ENCODE results near the gene FOXP1. TPM values are rescaled to one million over a fixed set of nuclear protein-coding genes. Genes with fewer than 3 reads are reported as not detected.
A peak's percentile ranks its signal among the peaks of the same experiment; 100 is the strongest.

The FOXP1 gene
- total and polyA plus RNA-seq, 2 donors (not counting 1 experiment from before 2014, with no cell fraction given): 91.1 to 508 TPM

- H3K36me3 ChIP-seq (replicated peaks in 1 of 2; ENCODE audit: control extremely low read depth in 1 of 2, control insufficient read depth in 1 of 2, extremely low read depth in 1 of 2, insufficient read depth in 2 of 2, low read length in 1 of 2): peaks cover 0 to under 1% of the 10 kb centered on the region in 2 experiments
- no peak for ATAC-seq (ENCODE audit: low read depth)
- Mint-ChIP-seq H3K27me3 (peaks cover 8% of the 10 kb centered on the region), H3K9me3 (ENCODE audit: insufficient read depth) (no peaks in the 10 kb centered on the region), H3K4me1 (peaks cover 72% of the 10 kb centered on the region), H3K27ac (peak overlapping the region; percentile 54), H3K4me3 (peak overlapping the region; percentile 21)
- no peak overlapping the region for H2AFZ ChIP-seq (ENCODE audit: insufficient read depth, low read depth, low read length, poor library complexity, severe bottlenecking)
- intact Hi-C loops (cut with micrococcal nuclease): loop anchor here (2.0 kb wide), 1 partner anchor 15 kb away; no protein-coding TSS in a partner anchor
- H3K4me2 ChIP-seq (replicated peaks; ENCODE audit: low read depth, low read length, poor library complexity, severe bottlenecking): peak overlapping the region; percentile 62
- peaks cover 45 to 60% of the 10 kb centered on the region in 2 donors for H3K4me1 ChIP-seq (ENCODE audit: control insufficient read depth in 2 of 2, insufficient read depth in 2 of 2, low read length in 2 of 2)
- H3K27ac ChIP-seq (ENCODE audit: low read length in 2 of 2): no peak overlapping the region
- WGBS (ENCODE audit: insufficient coverage): 75% methylated on average over 4 of the region's 7 CpGs
- no peak for TF ChIP-seq EZH2 (IDR thresholded peaks at IDR 0.05; ENCODE audit: borderline replicate concordance, insufficient read depth, low read depth, low read length, poor library complexity, severe bottlenecking)
- TF ChIP-seq CTCF (IDR thresholded peaks at IDR 0.05): no peak
- H3K79me2 ChIP-seq (ENCODE audit: control insufficient read depth, insufficient read depth, low read length): peaks cover 88% of the 10 kb centered on the region
- POLR2A ChIA-PET: no interaction called here
- peaks cover 0 to 4% (median 0%) of the 10 kb centered on the region in 4 experiments for H3K27me3 ChIP-seq (replicated peaks in 1 of 4; ENCODE audit: control extremely low read depth in 1 of 4, control insufficient read depth in 3 of 4, insufficient read depth in 4 of 4, low read length in 3 of 4)
- no peak overlapping the region for H3K4me3 ChIP-seq (ENCODE audit: control extremely low read depth in 1 of 5, extremely low read depth in 1 of 5, insufficient read depth in 1 of 5, low read depth in 2 of 5, low read length in 4 of 5)
- peaks cover 36% of the 10 kb centered on the region for H4K20me1 ChIP-seq (ENCODE audit: control insufficient read depth, insufficient read depth, low read length, poor library complexity, severe bottlenecking)
- H3K9me3 ChIP-seq (ENCODE audit: control extremely low read depth in 1 of 3, control insufficient read depth in 2 of 3, insufficient read depth in 1 of 3, low read length in 2 of 3): no peaks in the 10 kb centered on the region
- no peak overlapping the region for H3K9ac ChIP-seq (ENCODE audit: low read length)
- CTCF ChIA-PET: no interaction called here
- no peak for DNase-seq
Observed at GRCh38 chr3:71565316-71565715, 18.2 kb downstream of the FOXP1 start.

DNA sequence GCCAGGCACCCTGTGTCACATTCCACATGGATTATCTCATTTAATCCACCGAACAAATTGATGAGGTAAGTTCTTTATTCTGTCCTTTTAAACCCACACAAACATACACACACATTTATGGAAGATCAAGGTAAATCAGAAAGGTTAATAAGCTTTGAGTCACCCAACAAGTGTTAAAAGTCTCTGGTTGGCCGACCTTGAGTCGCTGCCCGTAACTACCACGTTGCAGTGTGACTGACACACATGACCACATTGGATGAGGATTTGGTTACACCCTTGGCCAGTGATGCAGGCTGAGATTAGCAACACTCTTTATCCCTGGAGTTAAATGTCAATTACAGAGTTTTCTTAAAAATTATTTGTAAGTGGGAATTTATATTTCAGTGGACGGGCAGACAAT is 19.2 kb downstream of the FOXP1 start:
- Histone ChIP-seq H3K79me2 (ENCODE audit: control insufficient read depth, insufficient read depth, low read length) (peaks cover 89% of the 10 kb centered on the region), H3K4me3 (ENCODE audit: control extremely low read depth in 1 of 5, extremely low read depth in 1 of 5, insufficient read depth in 1 of 5, low read depth in 2 of 5, low read length in 4 of 5) (peak overlapping the region in 1 of 5 experiments; percentile 42), H4K20me1 (ENCODE audit: control insufficient read depth, insufficient read depth, low read length, poor library complexity, severe bottlenecking) (peaks cover 41% of the 10 kb centered on the region), H3K9ac (ENCODE audit: low read length) (peak overlapping the region; percentile 22), H3K9me3 (ENCODE audit: control extremely low read depth in 1 of 3, control insufficient read depth in 2 of 3, insufficient read depth in 1 of 3, low read length in 2 of 3) (no peaks in the 10 kb centered on the region), H2AFZ (ENCODE audit: insufficient read depth, low read depth, low read length, poor library complexity, severe bottlenecking) (no peak overlapping the region), H3K36me3 (replicated peaks in 1 of 2; ENCODE audit: control extremely low read depth in 1 of 2, control insufficient read depth in 1 of 2, extremely low read depth in 1 of 2, insufficient read depth in 2 of 2, low read length in 1 of 2) (peaks cover 0 to 1% of the 10 kb centered on the region in 2 experiments), H3K27ac (ENCODE audit: low read length in 2 of 2) (peak overlapping the region; percentile 51 to 53), H3K4me1 (ENCODE audit: control insufficient read depth in 2 of 2, insufficient read depth in 2 of 2, low read length in 2 of 2) (peaks cover 45 to 60% of the 10 kb centered on the region in 2 donors), H3K27me3 (replicated peaks in 1 of 4; ENCODE audit: control extremely low read depth in 1 of 4, control insufficient read depth in 3 of 4, insufficient read depth in 4 of 4, low read length in 3 of 4) (peaks cover 0 to 4% (median 0%) of the 10 kb centered on the region in 4 experiments), H3K4me2 (replicated peaks; ENCODE audit: low read depth, low read length, poor library complexity, severe bottlenecking) (peak overlapping the region; percentile 62)
- ChIA-PET POLR2A (interaction anchor here (0.7 to 1.5 kb wide), 3 partner anchors 18 to 435 kb away, joined by 3 to 10 read pairs (median 5); no protein-coding TSS in a partner anchor), CTCF (no interaction called here)
- 6% methylated on average over 4 of the region's 6 CpGs for WGBS (ENCODE audit: insufficient coverage)
- no peak for TF ChIP-seq CTCF (IDR thresholded peaks at IDR 0.05)
- no peak for TF ChIP-seq EZH2 (IDR thresholded peaks at IDR 0.05; ENCODE audit: borderline replicate concordance, insufficient read depth, low read depth, low read length, poor library complexity, severe bottlenecking)
- intact Hi-C loops (cut with micrococcal nuclease): loop anchor here (2.0 to 5.0 kb wide), 2 partner anchors 16 to 122 kb away; no protein-coding TSS in a partner anchor
- no peaks in the 10 kb centered on the region for H3K9me3 Mint-ChIP-seq (ENCODE audit: insufficient read depth)
- DNase-seq (peak; percentile 65), ATAC-seq (ENCODE audit: low read depth) (peak; percentile 40)
- peak overlapping the region; percentile 72 for H3K4me3 Mint-ChIP-seq
- peak overlapping the region; percentile 60 for H3K27ac Mint-ChIP-seq
- H3K27me3 Mint-ChIP-seq: peaks cover 8% of the 10 kb centered on the region
- H3K4me1 Mint-ChIP-seq: peaks cover 73% of the 10 kb centered on the region

All from B cell (primary cell).